Tibial nerve (tissue), 4 donors: ENCODE results near the gene DMD.

Experiments used
- EP300 ChIP-seq, 2 donors: sonication (generic); formaldehyde crosslinking; IDR thresholded peaks; one replicate each; pipeline ENCODE4 v1.6.1; 2017; ENCODE audit warnings: antibody characterized with exemption in 2 of 2, mild to moderate bottlenecking in 1 of 2
- POLR2A ChIP-seq, 2 donors: fragments of 450-650 bp; IDR thresholded peaks; one replicate each; pipeline ENCODE4 v1.6.1; 2017; ENCODE audit warnings: antibody characterized with exemption in 2 of 2, mild to moderate bottlenecking in 2 of 2, moderate library complexity in 2 of 2
- TF ChIP-seq, protein P1 (sequence below), 5 experiments: fragments of 200-600 bp in 3 of 5; fragments of 450-650 bp in 2 of 5; sonication (generic) in 3 of 5; IDR thresholded peaks; one replicate each; pipeline ENCODE4 v1.5.1; 2016 to 2019; ENCODE audit warnings: antibody characterized with exemption in 5 of 5, mild to moderate bottlenecking in 3 of 5, moderate library complexity in 2 of 5

- TF ChIP-seq, protein P1, sequence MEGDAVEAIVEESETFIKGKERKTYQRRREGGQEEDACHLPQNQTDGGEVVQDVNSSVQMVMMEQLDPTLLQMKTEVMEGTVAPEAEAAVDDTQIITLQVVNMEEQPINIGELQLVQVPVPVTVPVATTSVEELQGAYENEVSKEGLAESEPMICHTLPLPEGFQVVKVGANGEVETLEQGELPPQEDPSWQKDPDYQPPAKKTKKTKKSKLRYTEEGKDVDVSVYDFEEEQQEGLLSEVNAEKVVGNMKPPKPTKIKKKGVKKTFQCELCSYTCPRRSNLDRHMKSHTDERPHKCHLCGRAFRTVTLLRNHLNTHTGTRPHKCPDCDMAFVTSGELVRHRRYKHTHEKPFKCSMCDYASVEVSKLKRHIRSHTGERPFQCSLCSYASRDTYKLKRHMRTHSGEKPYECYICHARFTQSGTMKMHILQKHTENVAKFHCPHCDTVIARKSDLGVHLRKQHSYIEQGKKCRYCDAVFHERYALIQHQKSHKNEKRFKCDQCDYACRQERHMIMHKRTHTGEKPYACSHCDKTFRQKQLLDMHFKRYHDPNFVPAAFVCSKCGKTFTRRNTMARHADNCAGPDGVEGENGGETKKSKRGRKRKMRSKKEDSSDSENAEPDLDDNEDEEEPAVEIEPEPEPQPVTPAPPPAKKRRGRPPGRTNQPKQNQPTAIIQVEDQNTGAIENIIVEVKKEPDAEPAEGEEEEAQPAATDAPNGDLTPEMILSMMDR (IDR thresholded peaks at IDR 0.05) = no peak
- TF ChIP-seq EP300 (IDR thresholded peaks at IDR 0.05) (no peak), POLR2A (IDR thresholded peaks at IDR 0.05) (no peak)
Measured at GRCh38 chrX:31433856-31434255, 1777.5 kb downstream of the DMD start.
